GM21528 (cell line): ENCODE measurements around the gene CTNNA2.

Source experiments
- ATAC-seq: cut with Tn5 transposase; IDR thresholded peaks from one replicate; pipeline ENCODE4 v1.9.1; 2021; ENCODE audit warnings: mild to moderate bottlenecking, moderate library complexity; ENCODE audit not compliant: unreplicated experiment, low FRiP score

Gene CTNNA2

GRCh38 chr2:79966882-79967281, 454.0 kb downstream of the CTNNA2 start:
- ATAC-seq: no peak

- ATAC-seq: no peak
These were observed 459.0 kb downstream of the CTNNA2 start for GRCh38 chr2:79971807-79972206.

- no peak for ATAC-seq
These were observed 459.8 kb downstream of the CTNNA2 start for GRCh38 chr2:79972661-79973060.

GRCh38 chr2:79975791-79976565, 463.1 kb downstream of the CTNNA2 start:
- no peak for ATAC-seq

GRCh38 chr2:79977792-79978191, 464.9 kb downstream of the CTNNA2 start:
- no peak for ATAC-seq

- ATAC-seq: no peak
These were observed 467.3 kb downstream of the CTNNA2 start for GRCh38 chr2:79980116-79980515.

GRCh38 chr2:79980816-79981215, 468.0 kb downstream of the CTNNA2 start:
- no peak for ATAC-seq

- no peak for ATAC-seq
These were observed 468.5 kb downstream of the CTNNA2 start for GRCh38 chr2:79981316-79981715.

GRCh38 chr2:79982445-79982844, 469.6 kb downstream of the CTNNA2 start:
- no peak for ATAC-seq

GRCh38 chr2:79984476-79984875, 471.6 kb downstream of the CTNNA2 start:
- no peak for ATAC-seq

- ATAC-seq: no peak
These were observed 472.3 kb downstream of the CTNNA2 start for GRCh38 chr2:79985145-79985544.

GRCh38 chr2:79985571-79985970, 472.7 kb downstream of the CTNNA2 start:
- ATAC-seq: no peak

- ATAC-seq: no peak
These were observed 480.3 kb downstream of the CTNNA2 start for GRCh38 chr2:79993144-79993543.

- no peak for ATAC-seq
These were observed 481.3 kb downstream of the CTNNA2 start for GRCh38 chr2:79994161-79994560.

- no peak for ATAC-seq
These were observed 482.1 kb downstream of the CTNNA2 start for GRCh38 chr2:79994965-79995364.

GRCh38 chr2:79996709-79997108, 483.9 kb downstream of the CTNNA2 start:
- no peak for ATAC-seq

GRCh38 chr2:80001701-80002101, 488.9 kb downstream of the CTNNA2 start:
- no peak for ATAC-seq

- no peak for ATAC-seq
These were observed 489.3 kb downstream of the CTNNA2 start for GRCh38 chr2:80002112-80002511.

GRCh38 chr2:80002568-80003157, 489.8 kb downstream of the CTNNA2 start:
- no peak for ATAC-seq

GRCh38 chr2:80007777-80008503, 495.1 kb downstream of the CTNNA2 start:
- no peak for ATAC-seq

GRCh38 chr2:80008596-80008995, 495.7 kb downstream of the CTNNA2 start:
- ATAC-seq: no peak

GRCh38 chr2:80009211-80009610, 496.4 kb downstream of the CTNNA2 start:
- no peak for ATAC-seq
